CD4-positive, alpha-beta T cell treated with Interleukin-6 at 100 ng/mL for 8 hours (primary cell): ENCODE measurements around the gene P2RX6.
A peak's percentile ranks its signal among the peaks of the same experiment; 100 is the strongest.
"Not testable (repeated sequence)": the region's sequence is repeated elsewhere in the genome, so short reads cannot be mapped to it uniquely, and the experiment has no call there.

Experiments used
- DNase-seq: peaks from one replicate; pipeline ENCODE4 v3.0.0-alpha.2; 2020; ENCODE audit warnings: mixed read lengths, low spot score

The P2RX6 gene

DNA sequence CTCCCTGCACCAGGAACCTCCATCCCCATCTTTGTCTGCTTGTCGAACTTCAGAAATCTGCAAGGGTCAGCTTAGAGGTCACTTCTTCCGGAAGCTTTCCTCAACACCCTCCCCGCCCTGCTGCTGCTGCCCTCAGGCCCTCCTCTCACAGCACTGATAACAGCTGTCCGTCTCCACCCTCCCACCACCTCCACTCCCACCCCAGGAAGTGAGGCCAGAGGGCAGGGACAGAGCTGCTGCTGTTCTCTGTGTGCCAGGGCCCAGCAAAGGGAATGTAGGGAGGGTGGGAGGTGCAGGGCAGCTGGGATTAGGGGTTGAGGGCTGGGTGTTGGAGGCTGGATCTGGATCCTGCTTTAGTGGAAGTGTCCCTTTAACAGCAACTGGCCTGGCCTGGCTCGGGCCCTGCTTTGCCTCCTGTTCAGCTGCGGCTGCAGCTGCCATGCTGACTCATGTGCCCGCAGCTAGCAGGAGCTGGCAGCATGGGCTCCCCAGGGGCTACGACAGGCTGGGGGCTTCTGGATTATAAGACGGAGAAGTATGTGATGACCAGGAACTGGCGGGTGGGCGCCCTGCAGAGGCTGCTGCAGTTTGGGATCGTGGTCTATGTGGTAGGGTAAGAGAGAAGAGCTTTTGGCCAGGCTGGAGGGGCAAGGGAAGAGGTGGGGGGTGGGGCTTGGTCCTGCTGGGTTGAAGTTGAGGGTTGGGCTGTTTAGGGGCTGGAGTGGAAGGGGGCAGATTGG is at the start of gene P2RX6:
Gene P2RX6, plus strand, starts transcription at position 440 of the 740 bp plus-strand sequence. Its CDS starts 10 bp downstream, at position 450.
- DNase-seq, result no peak

DNA sequence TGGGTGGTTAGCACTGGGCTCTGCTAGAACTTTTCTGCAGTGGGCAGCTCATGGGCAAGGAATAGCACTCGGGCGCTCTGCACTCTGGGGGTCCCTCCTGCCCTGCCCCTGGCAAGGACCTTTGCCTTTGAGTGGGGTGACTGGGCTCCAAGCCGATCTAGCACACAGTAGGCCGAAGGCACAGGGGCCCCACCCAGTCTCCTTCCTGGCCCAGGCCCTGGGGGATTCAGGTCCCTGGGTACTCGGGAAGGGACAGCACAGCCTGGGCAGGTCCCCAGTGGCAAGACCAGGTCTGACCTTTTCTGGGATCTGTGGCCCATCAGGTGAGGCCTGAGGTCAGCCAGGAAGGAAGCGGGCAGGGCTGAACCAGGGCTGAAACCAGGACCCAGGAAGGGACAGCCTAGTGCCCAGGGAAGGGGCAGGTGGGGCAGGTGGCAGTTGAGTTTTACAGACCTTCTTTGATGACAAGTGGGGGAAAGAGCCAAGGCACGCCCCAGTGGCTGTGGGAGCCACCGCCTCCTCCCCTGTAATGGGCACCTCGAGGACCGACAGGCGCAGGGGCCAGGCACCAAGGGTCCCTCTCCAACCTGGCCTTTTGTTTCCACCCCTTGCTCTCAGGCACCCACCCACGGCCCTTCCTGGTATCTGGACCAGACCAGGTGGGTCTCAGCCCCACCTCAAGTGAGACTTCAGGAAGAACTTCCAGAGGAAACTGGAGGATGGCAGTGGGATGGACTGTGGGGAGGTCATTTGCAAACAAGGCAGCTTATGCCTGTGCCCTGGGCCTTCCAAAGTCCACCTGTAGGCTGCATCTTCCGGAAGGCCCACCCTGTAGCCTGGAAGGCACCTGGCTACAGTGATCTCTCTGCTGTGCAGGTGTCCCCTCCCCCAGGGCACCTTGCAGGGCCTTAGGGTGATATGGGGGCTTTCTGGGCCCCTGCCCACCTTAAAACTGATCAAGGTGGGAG is 48.8 kb upstream of the P2RX6 start:
- DNase-seq, result no peak

DNA sequence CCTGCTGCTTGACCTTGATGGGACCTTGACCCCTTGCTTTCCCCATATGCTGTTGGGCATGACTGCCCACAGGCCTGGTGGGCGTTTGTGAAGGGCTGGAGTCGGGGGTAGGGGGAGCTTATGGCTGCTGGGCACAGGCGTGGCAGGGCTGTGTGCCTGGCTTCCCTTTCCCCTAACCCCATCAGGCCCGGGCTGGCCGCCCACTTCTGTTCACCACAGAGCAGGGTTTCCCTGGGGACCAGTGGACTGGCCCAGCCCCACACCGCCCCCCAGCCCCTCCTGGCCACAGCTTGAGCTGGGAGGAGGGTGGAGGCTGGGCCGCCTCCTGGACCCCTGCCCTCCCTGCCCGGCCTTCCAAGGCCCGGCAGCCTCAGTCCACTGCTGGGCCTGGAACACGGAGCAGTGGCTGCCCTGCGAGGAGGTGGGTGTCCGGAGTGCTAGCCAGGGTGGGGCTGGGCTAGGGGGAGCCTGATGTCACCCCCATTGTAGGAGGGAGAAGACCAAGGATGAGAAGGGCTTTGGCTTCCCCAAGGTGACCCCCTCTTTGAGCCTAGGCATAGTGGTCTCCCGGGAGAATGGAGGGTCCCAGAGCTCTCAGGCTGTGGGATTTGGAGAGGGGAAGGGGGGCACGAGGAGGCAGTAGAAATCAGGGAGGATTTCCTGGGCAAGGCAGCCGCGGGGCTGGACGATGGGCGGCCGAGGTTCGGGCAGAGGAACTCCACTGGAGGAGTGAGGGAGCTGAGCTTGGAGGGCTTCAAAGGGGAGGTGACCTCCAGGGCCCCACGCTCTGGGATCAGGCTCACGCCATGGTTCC is 47.9 kb upstream of the P2RX6 start, which contains the start of gene AIFM3:
Gene AIFM3, plus strand, starts transcription at position 373 of the 814 bp plus-strand sequence. CDS start 690 bp downstream, outside the sequence.
- DNase-seq, result no peak

DNA sequence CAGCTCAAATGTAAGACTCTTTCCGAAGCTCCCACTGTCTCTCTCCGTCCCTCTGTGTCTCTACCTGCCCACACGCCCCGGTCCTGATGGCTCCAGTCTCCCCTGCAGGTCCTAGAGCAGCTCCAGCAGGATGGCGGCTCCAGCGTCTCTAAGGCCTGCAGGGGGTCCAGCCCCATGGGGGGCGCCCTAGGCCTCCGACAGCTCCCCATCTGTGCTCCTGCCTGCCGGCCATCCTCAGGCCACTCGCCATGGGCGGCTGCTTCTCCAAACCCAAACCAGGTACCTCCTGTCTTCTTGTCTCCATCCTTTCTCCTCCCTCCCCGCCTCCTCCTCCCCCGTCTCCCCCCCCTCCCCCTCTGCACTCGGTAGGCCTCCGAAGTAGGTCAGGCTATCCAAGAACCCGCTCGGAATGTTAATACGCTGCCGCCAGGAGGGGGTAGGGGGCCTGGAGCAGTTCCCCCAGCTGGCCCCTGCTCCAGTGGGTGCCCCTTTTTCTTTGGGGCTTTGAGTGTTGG is 47.2 kb upstream of the P2RX6 start:
- no peak for DNase-seq

DNA sequence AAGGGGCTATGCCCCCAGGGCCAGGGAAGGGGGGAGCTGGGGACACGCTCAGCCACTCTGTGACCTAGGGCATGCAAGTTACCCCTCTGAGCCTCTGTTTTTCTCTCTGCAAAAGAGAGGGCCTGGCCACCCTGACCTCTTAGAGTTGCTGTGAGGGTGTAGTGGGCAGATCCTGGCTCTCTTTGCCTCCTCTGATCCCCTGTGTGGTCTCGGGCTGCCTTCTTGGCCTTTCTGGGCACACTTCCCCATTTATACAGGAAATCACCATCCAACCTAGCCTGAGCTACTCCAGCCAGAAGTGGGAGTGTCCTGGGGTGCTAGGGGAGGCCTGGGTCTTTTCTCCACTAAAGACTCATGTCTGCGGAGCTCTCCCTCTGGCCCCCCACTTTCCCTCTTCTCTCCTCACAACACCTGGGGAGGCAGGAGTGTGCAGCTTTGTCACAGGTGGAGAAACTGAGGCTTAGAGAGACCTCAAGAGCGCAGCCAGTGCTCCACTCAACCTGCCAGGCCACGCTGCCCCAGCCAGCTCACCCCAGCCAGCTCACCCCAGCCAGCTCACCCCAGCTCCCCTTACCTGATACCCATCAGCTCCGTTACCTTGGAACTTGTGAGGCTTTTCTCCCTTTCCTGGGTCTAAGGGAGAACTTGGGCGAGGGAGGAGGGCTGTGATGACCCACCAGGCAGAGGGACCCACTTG is 46.5 kb upstream of the P2RX6 start:
- no peak for DNase-seq

DNA sequence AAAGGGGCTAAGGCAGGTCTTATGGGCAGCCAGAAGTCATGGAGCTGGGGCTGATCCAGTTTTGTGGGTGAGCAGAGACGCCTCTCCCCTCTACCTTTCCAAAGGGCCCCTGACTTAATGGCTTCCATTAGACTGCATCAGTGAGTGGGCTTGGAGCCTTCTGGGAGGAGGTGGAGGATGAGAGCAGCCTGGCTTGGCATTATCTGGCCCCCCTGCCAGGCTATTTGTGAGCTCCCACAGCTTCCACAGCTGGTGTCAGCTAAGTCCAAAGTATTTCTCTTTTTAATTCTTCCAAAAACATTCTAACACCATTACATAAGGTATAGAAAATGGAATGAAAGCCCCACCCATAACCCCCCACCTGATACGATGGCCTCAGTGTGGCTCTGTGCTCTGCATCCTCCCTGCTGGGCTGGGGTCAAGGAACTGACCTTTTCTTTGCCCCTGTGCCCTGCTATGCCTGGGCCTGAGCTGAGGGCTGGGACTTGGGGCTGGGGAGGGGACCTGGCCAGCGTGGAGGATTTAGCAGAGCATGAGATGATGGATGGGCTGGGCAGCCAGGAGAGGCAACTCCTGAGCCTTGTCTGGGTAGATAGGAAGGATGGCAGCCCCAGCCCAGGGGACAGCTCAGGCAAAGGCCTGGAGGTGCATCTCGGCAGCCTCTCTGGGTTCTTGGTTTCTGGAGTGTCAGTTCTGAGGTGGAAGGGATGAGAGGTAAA is 43.9 kb upstream of the P2RX6 start:
- no peak for DNase-seq

DNA sequence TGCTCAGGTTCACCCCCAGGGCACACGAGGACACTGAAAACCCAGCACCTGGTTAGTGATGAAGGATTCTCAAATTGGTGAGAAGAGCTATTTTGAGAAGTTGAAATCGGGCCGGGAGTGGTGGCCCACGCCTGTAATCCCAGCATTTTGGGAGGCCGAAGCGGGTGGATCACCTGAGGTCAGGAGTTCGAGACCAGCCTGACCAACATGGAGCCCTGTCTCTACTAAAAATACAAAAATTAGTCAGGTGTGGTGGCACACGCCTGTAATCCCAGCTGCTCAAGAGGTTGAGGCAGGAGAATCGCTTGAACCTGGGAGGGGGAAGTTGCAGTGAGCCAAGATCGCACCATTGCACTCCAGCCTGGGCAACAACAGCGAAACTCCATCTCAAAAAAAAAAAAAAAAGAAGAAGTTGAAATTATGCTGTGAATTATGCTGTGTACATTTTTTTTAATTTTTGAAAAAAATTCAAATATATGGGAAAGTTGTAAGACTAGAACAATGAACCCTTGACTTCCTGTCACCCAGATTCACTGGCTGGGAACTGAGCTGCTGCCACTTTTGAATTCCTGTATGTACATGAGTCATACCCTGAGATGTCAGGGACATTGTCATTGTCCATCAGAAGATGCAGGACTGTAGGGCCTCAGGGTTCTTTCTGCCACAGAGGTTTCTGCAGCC is 42.8 kb upstream of the P2RX6 start:
- DNase-seq, result not testable (repeated sequence)

DNA sequence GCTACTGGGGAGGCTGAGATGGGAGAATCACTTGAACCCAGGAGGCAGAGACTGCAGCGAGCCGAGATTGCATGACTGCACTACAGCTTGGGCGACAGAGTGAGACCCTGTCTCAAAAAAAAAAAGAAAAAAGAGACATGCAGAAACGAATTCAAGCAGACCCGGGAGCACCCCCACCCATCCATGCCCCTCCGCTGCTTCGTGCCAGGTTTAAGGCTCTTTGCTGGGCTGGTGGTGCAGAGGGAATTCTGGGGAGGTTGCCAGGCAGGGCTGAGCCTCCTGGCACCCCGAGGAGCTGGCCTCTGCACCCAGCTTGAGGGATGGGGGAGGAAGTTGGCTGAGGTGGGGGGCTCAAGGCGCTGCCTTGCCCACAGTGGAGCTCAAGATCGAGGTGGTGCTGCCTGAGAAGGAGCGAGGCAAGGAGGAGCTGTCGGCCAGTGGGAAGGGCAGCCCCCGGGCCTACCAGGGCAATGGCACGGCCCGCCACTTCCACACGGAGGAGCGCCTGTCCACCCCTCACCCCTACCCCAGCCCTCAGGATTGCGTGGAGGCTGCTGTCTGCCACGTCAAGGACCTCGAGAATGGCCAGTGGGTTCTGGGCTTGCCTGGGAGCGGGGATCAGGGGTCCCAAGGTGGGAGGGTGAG is 41.9 kb upstream of the P2RX6 start:
- DNase-seq, result no peak

DNA sequence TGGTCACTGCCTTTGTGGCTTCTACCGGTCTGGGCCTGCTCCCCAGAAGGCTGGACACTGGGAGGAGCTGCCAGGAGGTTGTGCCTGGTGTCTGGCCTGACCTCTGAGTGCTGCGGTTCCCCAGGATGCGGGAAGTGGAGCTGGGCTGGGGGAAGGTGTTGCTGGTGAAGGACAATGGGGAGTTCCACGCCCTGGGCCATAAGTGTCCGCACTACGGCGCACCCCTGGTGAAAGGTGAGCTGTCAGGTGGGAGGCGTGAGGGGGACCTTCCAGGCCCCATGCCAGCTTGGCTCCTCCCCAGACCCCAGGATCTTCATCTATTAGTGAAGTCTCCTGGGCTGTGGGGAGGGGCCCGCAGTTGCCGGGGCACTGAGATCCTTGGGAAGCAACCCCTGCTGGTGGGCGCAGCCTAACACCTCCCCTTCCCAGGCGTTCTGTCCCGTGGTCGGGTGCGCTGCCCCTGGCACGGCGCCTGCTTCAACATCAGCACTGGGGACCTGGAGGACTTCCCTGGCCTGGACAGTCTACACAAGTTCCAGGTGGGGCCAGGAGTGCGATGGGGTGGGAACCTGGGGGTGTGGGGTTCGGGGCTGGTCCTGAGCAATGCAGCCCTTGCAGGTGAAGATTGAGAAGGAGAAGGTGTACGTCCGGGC is 41.2 kb upstream of the P2RX6 start:
- no peak for DNase-seq

DNA sequence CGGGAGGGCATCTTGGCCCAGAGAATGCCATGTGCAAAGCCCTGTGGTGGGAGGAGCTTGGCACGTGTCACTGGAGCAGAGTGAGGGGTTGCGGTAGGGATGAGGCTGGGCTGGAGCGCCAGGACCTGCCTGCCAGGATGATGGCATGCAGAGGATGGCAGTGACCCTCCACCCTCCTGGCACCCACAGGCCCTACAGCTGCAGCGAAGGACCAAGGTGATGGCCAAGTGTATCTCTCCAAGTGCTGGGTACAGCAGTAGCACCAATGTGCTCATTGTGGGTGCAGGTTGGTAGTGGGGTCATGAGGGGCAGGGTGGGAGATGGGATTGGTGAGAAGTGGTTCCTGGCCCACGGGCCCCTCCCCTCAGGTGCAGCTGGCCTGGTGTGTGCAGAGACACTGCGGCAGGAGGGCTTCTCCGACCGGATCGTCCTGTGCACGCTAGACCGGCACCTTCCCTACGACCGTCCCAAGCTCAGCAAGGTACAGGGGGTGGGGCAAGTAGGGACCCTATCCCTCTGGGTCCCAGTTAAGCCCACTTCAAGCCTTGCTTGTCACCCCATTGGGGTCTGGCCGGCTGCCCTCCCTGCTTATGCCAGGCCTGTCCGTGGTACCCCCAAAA is 40.5 kb upstream of the P2RX6 start:
- DNase-seq, result no peak

- DNase-seq, result no peak
These were observed 39.2 kb upstream of the P2RX6 start for GRCh38 chr22:20975541-20976290.

- no peak for DNase-seq
These were observed 38.6 kb upstream of the P2RX6 start for GRCh38 chr22:20976291-20976877.

- DNase-seq, result no peak
These were observed 37.9 kb upstream of the P2RX6 start for GRCh38 chr22:20977019-20977418.

- DNase-seq, result no peak
These were observed 37.3 kb upstream of the P2RX6 start for GRCh38 chr22:20977516-20978170.

DNA sequence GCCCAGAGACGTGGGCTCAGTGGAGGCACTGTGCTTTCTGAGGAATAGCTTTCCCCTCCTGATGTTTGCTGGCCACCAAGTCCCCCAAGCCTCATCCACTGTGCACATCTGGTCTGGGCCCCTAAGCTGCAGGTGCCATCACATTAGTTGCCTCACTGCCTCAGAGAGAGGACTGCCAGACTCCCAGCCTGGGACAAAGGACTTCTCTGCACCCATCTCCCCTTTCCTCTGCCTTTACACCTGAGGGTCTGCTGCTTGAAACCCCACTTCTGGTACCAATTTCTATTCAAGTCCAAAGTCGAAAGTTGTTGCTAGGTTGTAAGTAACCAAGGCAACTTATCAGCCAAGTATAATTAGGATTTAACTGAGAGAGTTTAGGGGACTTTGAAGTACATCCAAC is 36.5 kb upstream of the P2RX6 start:
- DNase-seq, result no peak

- DNase-seq, result peak; percentile 52
These were observed 35.6 kb upstream of the P2RX6 start for GRCh38 chr22:20979243-20979809.
